ENCODE data around the gene RAI1.

The RAI1 gene

DNA sequence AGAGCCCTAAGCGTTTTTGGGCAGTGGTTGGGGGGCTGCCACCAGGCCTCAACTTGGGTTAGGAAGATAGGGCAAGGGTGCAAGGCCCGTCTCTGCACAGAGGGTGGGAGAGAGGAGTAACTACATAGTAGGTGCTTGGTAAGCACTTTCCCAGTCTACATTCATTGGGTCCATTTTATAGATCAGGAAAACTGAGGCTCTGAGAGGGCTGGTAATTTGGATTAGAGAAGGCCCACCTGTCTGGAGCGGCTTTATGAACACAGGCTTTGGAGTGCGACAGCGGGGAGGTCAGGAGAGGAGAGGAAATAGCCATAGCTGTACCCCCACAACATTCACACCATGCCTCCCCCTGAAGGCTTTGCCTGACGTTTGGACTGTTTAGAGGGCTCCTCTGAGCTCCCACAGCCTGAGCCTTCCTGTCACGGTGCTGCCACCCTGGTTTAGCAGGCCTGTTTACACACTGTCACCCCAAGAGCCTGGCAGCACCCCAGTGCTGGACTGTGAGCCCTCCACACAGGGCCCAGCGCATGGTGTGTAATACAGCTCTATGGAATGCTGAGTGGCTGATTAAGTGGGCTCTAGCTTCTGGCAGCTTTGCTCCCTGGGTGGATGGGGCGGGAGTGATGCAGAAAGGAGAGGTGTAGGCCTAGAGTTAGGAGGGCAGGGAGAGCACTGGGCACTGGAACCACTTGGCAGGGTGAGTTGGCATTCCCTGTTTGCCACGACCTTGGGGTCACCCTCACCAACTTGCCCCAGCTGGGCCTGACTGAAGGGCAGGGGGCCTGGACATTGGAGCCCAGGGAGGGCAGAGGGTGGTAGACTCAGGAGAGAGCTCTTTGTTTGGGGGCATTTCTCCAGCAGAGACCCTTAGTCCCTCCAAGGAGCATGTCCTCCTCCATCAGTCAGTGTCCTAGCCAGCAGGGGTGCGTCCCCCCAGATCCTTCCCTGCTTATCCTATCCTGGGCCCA, 73.7 kb downstream of the RAI1 start:
- DNase-seq, result no peak

DNA sequence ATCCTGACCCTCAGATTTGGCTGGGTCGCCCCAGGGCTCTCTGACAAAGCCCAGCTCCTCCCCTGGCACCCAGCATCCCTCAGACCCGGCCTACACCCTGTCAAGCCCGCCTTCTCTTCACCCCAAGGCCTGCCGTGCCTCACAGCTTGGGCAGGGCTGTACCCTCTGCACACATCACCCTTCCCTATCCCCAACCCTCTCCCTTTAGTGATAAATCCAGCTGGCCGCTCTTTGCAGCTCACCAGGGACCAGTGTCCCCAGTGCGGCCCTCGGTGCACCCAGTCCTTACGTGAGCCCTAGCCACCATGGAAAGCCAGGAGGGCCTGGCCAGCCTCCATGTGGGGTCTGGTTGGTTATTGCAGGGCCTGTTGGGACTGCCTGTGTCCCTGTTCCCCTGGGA, 74.5 kb downstream of the RAI1 start:
- DNase-seq, result no peak

DNA sequence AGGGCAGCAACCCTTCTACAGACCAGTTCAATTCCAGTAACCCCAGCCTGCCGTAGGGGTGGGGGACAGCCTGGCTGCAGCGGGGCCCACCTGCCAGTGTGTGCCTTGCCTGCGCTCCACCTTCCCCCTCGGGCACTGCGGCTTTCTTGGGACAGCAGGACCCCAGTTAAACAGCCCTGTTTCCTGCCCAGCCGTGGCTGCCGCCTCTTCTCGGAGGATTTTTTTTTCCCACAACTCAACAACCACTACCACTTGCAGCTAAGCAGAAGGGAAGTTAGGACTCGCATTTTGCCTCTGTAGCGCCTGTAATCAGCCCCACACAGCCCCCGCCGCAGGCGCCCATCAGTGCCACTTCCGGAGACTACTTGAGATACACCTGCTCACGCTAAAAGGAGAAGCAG, 76.1 kb downstream of the RAI1 start:
- peak; percentile 27 for DNase-seq

DNA sequence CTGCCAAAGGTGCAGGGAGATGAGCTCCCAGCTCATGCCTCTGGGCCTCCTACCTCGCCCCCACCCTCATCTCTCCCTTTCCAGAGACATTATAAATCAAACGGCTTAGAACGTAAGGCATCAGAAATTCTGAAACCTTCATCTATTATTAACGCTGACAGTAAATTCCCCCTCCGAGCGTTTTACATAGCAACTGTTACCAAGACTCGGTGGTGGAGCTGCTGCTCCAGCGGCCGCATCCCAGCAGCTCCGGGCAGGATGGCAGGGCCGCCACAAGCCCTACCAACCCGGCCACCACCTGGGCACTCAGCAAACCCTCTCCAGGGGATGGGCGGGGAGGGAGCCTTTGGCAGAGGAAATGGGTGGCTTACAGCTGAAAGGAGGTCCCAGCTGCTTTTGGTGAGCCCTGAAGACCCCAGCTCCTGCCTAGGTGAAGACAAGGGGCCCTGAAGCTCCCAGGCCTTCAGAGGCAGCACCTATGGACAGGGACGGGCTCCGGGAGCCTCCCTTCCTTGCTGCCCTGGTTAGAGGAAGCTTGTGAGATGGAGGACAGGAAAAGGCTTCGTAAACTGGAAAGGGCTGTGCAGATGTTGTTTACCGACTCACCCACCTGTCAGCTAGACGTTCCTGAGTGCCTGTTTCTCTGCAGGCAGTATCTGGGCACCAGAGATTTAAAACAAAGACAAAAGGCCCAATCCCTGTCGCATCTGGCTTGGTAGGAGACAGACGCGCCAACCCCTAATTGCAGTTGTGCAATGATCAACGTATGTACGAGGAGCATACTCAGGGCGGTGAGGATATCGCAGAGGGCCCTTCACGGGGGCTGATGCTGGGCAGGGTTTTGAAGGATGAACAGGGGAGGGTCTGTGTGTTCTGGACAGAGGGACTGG, 76.9 kb downstream of the RAI1 start:
- DNase-seq, result no peak

DNA sequence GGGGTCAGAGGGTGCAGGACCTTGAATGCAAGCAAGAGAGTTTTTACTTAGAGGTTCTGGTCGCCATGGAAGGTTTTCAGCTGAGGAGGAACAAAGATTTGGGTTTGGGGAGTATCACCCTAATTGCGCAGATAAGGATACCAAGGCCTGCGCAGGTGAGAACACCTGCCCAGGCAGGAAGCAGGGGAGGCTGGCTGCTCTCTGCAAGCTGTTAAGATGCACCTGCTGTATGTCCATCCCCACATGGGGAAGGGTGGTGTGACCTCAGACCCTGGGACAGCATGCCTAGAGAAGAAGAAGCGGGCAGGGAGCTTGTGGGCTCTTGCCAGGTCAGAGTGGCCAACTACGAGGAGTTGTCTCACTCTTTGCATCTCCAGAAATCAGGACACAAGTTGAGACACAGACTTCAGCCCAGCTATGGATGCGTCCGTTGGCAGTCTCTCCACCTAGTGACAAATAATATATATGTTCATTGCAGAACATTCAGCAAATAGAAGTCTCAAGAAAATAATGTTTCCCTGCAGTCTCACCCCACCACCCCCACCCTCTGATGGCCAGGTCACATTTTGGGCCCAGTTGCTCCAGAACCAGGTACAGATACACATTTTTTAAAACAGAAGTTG, 77.8 kb downstream of the RAI1 start:
- no peak for DNase-seq

DNA sequence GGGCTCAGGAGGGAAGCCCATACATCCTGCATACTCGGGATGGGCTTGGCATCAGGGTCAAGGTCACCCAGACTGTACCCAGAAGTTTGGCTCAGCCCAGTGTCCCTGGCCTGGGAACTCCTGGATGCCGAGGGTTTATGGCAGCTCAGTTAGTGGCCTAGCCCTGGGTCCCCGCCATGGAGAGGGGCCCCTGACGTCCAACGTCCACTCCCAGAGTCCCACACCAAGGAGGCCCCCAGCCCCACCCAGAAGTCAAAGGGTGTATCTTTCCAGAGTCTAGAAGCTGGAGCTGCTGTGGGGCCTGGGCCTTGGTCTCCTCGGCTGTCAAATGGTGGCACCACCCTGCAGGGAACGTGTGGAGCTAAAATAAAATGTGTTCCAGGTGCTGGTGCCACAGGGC, 79.1 kb downstream of the RAI1 start:
- DNase-seq, result no peak

DNA sequence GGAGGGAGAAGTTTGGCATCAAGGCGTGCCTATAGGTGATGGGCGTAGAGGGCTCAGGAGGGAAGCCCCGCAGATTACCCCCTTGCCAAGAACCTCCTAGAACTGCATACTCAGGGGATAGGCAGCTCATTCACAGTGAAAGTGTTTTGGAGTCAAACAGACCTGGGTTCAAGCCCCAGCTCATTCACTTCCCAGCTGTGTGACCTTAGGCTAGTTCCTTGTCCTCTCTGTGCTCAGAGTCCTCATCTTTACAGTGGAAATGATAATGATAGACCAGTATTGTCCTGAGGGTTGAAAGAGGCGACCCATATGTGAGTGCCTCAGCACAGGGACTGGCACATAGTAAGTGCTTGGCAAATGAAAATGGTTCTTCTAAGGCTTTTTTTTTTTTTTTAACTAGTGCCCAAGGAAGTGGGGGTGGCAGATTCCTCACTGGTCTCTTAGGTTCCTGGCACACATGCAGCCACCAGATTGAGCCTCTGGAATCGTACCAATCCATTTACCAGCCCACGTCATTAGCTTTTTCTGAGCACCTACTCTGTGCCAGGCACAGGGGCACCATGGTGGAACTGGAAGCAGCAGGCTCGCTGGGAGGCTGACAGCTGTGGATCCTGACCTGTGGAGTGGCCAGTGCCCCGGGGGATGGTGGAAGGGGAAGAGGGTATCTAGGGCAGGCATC, 79.8 kb downstream of the RAI1 start:
- DNase-seq, result no peak

DNA sequence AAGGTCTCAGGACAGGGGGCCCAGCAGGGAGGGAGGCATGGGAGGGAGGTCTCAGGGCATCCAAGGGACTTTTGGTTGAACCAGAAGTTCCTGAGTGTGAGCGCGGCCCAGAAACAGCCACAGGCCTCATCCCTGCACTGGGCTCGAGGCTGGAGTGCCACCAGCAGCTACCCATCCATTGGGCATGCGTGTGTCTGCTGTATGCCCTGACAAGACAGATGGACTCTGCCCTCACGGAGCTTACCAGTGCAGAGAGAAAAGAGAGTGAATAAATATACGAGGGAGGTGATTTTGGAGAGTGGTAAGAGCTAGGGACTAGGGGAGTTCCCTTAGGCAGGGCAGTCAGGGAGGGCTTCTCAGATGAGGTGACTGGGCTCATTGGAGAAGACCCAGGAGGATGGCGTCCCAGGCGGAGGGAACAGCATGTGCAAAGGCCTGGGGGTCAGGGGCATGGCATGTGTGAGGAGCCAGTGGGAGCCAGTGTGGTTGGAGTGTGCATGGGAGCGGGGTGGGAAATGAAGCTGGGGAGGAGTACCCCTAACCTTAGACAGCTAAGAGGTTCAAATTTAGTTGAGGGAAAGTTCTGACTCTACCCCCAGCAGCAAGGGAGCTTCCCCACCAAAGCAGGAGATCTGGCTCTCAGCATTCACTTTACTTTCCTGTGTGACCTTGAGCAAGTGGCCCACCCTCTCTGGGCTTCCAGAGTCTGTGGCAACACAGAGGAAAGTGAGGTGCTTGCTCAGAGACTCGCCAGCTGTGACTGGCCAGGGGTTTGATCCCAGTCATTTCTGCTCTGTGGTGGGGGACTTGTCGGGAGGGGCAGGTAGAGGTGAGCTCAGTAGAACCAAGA, 80.9 kb downstream of the RAI1 start:
- no peak for DNase-seq

DNA sequence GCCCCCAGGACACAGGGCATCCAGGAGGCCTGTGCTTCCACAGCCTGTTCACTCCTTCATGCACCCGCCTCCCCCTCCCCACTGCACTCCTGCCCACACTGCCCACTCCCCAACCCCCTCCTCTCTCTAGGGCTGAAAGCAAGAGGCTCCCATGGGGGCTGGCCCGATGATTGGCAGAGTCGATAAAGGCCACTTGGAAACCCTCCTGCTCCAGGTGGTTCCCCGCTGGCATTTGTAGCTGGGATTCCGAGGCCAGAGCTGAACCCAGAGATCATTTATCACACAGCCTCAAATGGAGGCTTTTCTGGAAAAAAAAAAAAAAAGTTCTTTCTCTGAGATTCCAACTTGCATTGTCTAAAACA, 81.5 kb downstream of the RAI1 start:
- no peak for DNase-seq

DNA sequence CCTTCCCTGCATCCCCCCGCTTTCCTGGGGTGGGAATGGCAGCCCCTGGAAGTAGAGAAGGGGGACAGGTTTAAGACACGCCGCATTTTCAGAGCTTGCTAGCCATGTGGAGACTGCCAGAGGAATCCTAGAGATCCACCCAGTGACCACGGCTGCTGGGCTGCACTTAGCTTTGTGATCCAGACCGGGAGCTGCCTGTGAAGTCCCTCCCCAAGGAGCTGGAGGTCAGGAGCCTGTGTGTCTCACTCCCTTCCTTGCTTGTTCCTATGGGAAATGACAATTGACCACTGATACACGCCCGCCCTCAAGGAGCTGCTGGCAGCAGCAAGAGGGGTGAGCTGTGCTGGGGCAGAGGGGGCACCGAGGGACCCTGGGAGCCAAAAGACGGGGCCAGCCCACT, 81.9 kb downstream of the RAI1 start:
- DNase-seq, result no peak

DNA sequence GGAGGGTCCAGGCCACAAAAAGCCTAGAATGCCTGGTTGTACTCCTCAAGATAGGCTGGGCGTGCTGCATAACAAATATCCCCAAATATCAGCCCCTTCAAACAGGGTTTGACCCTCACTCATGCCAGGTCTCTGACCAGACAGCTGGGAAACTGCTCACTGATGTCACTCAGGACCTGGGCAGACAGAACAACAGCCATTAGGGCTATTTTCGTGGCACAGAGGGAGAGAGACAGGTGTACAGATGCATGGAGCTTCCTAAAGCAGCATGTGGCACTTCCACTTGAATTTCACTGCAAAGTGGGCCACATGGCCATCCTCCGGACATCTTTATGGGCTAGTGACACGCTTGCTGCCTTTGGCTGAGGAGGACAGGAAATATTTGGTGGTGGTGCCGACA, 82.5 kb downstream of the RAI1 start:
- DNase-seq, result no peak

DNA sequence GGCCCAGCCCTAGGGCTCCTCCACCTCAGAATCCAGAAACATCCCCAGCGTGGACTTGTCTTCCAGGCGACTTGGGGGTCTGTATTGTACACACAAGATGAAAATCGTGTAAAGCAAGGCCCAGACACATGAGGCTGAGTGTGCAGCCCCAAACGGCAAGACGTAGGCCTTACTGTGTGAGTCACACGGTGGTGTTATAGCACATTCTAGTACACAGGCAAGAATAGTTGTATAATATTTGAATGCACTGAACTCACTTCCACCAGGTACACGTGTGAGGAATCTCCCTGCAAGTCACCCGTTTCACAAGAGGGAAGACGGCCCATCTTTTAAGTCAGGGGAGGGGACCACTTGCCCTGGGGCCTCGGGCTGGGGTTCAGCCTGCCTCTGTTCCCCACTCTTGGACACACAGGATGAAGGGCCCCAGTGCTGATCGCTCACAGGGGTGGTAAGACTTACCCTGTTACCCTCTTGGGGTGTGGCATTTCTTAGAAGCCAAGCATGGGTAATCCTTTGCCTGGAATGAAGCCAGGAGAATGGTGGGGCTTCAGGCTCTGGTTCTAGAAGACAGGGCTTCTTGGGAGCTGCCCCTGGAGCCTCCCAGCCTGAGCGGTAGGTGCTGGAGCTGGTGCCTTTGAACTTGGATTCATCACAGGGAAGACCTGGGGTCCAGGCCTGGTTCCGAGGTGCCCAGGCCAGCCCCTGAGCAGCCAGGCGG, 84.3 kb downstream of the RAI1 start:
- no peak for DNase-seq

DNA sequence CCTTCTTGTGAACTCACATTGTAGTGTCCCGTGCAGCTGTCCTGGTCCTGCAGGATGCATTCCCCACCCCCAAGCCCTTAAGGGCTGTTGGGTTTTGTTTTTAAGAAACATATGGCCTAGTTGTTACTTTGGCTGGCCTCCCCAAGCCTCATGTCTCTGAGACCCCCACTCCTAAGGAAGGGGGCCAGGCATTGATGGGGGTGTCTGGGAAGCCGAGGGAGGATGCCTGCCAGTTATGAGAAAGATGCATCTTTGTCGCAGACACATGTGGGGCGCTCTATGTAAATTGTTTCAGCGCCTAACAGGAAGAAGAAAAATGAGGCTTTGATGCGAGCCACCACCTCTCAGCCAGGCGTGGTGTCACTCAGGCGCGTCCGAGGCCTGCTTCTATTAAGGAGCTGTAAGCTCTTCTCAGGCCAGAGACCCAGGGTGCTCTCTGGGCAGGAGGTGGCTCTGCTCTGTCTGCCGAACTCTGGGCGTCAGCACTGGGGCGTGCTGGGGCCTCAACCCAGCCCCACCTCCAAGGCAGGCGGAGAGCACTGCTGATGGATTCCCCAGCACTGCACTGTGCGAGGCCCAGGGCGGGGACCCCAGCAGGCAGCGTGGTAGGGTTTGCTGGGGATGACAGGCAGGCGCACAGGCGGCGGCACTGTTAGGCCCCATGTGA, 85.0 kb downstream of the RAI1 start:
- no peak for DNase-seq

DNA sequence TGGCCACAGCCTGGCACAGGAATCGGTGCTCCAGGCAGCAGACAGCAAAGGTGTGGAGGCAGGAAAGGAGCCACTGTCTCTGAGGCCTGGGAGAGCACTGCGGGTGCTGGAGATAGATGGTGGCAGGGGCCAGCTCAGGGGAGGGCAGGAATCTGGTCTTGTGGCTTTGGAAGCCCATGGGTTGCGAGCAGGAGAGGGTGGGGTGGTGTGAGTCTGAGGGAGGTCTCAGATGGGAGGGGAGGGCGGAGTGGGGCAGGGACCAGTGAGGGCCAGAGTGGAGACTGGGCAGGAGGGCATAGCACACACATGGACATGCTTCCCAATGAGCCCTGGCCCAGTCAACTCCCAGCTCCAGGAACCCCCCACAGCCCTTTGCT, 85.5 kb downstream of the RAI1 start:
- no peak for DNase-seq

DNA sequence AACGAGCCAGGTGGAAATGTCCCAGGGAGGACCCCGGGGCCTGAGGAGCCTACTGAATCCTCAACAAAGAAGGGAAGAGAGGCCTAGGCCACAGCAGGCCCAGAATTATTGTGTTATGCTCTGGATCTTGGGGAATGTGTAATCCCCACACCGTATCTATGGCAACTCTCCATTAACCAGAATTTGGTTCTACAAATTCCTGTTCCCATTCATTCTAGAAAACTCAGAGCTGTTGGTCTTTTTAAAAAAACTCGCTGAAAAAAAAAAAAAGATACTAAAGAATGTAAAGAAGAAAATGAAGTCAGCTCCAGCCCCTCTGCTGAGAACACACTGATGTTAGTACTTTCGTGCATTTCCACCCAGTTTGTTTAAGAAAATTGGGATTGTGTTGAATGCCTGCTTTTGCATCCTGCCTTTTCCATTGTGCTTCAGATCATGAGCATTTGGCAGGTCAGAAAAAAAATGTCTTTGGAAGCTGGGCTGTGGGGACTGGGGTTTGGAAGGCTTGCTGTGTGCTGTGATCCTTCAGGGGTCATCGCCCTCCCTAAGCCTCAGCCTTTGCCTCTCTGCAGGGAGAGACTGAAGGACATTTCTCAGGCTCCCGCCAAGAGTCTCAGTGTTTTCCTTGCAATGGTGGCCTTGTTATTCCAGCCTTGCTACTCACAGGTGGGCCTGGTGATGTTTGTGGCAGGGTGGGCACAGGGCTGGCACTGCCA, 86.1 kb downstream of the RAI1 start:
- DNase-seq, result no peak

DNA sequence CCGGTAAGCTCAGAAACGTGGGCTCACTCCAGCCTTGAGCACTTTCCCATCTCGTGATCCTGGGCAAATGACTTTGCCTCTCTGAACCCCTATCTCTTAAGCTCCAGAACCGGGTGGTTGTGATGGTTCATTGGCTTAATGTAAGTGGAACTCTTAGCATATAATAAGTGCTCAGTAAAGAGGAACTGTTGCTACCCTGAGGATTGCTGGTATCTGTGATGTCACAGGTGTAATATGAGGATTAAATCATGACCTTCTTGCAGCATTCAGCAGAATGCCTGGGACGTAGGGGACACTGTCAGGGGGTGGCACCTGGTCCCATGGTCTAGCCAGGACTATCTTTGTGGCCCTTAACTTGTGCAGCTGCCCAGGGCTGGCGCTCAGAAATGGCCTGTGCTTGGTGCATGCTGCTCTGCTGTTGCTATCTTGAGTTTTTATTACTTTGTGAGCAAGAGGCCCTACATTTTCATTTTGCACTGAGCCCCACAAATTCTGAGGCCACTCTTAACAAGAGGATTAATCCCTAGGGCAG, 86.7 kb downstream of the RAI1 start:
- DNase-seq, result no peak

DNA sequence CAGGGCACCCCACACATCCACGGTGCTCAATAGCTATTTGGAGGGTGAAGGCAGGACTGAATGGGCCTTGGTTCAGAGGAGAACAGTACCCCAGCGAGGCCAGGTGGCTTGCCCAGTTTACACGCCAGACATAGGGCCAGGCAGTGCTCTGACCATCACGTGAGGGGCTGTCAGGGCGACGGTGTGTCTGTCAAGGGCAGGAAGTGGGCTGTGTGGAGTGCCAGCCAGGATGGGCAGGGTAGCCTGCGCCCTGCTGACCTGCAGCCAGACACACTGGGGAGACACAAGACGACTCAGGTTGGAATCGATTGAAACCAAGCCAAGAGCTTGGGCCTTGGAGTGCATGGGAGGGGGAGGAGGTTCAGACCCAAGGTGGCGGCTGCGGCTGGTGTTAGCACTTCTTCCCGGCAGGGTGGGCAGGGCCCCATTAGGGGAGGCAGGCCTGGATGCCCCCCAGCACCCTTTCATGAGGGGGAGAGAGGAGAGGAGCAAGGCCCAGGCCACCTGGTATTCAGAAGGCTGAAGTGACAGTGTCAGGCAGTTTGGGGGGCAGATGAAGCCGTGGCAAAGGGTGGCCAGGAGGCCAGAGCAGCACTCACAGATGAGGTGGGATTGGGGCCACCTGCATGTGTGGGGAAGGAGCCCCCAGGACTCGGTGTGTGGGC, 87.3 kb downstream of the RAI1 start:
- DNase-seq, result no peak

DNA sequence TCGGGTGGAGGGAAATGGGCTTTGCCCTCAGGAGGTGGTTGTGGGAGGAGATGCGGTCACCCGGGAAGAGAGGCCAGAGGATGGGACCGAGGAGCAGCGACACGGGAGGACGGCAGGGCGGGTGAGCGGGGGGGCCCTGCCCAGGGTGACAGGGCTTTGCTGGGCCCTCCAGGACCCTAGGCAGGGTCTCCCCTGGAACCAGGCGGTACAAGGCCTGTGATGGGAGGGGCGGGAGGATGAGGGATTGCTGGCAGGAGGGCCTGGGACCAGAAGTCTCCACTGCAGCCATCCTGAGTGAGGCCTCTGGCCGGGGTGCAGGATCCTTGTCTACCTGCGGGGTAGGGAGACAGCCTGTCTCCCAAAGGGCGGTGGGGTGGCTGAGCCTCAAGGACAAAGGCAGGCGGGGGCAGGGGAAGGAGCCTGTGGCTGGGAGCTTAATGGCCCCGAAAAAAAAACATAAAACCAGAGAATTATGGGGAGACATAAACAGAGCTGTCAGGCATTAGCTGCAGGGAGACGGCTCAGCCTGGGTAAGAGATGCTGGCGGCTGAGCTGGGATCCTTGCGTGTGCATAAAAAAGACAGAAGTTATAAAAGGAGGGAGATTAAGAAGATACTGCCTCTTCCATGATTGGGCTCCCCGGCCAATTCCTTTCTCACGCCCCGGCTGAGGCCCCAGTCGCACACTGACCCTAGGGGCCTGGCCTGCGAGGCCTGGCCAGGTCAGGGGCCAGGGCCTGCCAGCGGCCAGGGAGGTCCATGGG, 88.8 kb downstream of the RAI1 start:
- no peak for DNase-seq

All from CD4-positive, alpha-beta T cell treated with Interleukin-21 for 1 hour (primary cell).